GM19240 (cell line): ENCODE results near the gene SLC25A53.
"Not testable (repeated sequence)": the region's sequence is repeated elsewhere in the genome, so short reads cannot be mapped to it uniquely, and the experiment has no call there.

Source experiments
- DNase-seq: peaks from one replicate; pipeline ENCODE4 v3.0.0; 2011; ENCODE audit warnings: low spot score; ENCODE audit not compliant: insufficient read length

Gene SLC25A53

GRCh38 chrX:104075778-104076445 is 80.9 kb downstream of the SLC25A53 start, which contains the start of gene TMSB15C:
TSS of gene TMSB15C (minus strand) at chrX:104076236.
- DNase-seq, result not testable (repeated sequence)

DNA sequence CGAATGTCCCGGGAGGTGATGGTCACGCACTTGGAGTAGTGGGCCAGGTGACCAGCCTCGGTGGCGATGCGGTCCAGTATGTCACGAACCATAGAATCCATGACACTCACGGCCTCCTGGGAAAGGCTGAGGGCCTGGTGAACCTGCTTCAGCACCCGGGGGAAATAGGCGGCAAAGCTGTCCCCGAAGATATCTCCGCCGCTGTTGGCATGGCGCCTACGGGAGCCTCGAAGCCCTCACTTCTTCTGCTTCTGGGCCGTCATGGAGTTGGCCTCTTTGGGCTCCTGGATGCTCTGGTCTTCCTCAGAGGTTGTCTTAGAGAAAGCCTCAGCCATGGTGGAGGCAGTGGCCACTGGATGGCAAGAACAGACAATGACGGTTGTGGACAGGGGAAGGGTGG is 94.2 kb downstream of the SLC25A53 start:
- not testable (repeated sequence) for DNase-seq

DNA sequence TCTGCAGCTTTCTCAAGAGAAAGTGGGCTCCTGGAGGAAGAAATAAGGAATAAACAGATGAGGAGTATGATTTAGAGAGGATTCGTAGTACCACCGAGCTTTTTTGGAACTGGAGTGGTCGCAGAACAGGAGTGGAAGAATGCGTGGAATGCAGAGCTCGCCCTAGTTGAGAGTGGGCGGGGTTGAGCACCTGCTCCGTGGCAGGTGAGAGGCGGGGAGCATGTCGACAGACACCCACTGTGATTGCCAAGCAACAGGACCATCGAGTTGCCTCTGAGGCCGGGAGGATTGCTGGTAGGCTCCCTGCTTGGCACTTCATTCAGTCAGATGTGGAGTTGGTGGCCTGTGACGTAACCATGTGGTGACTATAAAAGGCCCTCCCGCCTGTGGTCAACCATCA is 101.9 kb downstream of the SLC25A53 start:
- not testable (repeated sequence) for DNase-seq
